Endothelial cell of umbilical vein (primary cell): Measurements from ENCODE around the gene DDX31. TPM values are rescaled to one million over a fixed set of nuclear protein-coding genes. Genes with fewer than 3 reads are reported as not detected.

Source experiments
- BruUV-seq: library from RNA; stranded (reverse); fragments of 400-500 nt; replicated peaks from 2 replicates; lab custom pipeline; 2021; lab: Mats Ljungman, UMichigan
- CTCF ChIA-PET: fragments of 300-600, 350-600 bp; sonication (Branson Sonifier 250); formaldehyde crosslinking; loops from one replicate; lab custom pipeline; 2021; ENCODE audit warnings: antibody characterized with exemption, inconsistent platforms; lab: Charles Lee
- POLR2A ChIA-PET: fragments of 300-600, 350-600 bp; sonication (Branson Sonifier 250); formaldehyde crosslinking; loops from one replicate; lab custom pipeline; 2021; ENCODE audit warnings: antibody characterized with exemption, inconsistent platforms; lab: Charles Lee
- DNase-seq: peaks from one replicate; pipeline ENCODE4 v3.0.0-alpha.2; 2011; ENCODE audit warnings: low read depth, low spot score
- FAIRE-seq: peaks from 2 replicates; lab custom pipeline; 2011; peaks lifted over from hg19 to GRCh38; lab: Jason Lieb, UNC
- H2AFZ ChIP-seq: 2 replicates; pipeline ENCODE4 v1.6.0; 2012; ENCODE audit warnings: low read depth, low read length, control low read depth, inconsistent platforms
- H3K27ac ChIP-seq: 2 replicates; pipeline ENCODE4 v1.5.1; 2011; ENCODE audit warnings: low read depth, mild to moderate bottlenecking, control low read depth, low read length, moderate library complexity; ENCODE audit not compliant: insufficient read depth
- H3K27me3 ChIP-seq, 2 experiments: 2 replicates each; pipeline versions ENCODE4 v1.6.0 to v1.6.1; 2011; ENCODE audit warnings: low read length in 2 of 2, mixed read lengths in 1 of 2; ENCODE audit not compliant: control insufficient read depth in 2 of 2, insufficient read depth in 2 of 2
- H3K36me3 ChIP-seq, 2 experiments: 2 replicates in 1 of 2; 3 replicates in 1 of 2; pipeline ENCODE4 v1.5.1; 2011; ENCODE audit warnings: low read length in 2 of 2, mild to moderate bottlenecking in 1 of 2, moderate library complexity in 1 of 2; ENCODE audit not compliant: control insufficient read depth in 2 of 2, insufficient read depth in 2 of 2; ENCODE audit errors: extremely low read depth in 1 of 2
- H3K4me1 ChIP-seq: 3 replicates; pipeline ENCODE4 v1.5.1; 2011; ENCODE audit warnings: mild to moderate bottlenecking, low read length; ENCODE audit not compliant: control insufficient read depth, insufficient read depth; ENCODE audit errors: extremely low read depth
- H3K4me2 ChIP-seq: 2 replicates; pipeline ENCODE4 v1.6.1; 2011; ENCODE audit warnings: low read length, control low read depth, mixed read lengths; ENCODE audit not compliant: insufficient read depth
- H3K4me3 ChIP-seq, 3 experiments: fragments of 200-600 bp in 1 of 3; sonication (generic), shearing (Covaris generic) in 1 of 3; replicated peaks in 1 of 3; 2 replicates each; pipeline ENCODE4 v1.5.1; 2011 to 2016; ENCODE audit warnings: control low read depth in 3 of 3, low read length in 3 of 3, mild to moderate bottlenecking in 2 of 3, inconsistent platforms in 1 of 3, low read depth in 1 of 3, moderate library complexity in 1 of 3; ENCODE audit not compliant: insufficient read depth in 1 of 3
- H3K79me2 ChIP-seq: 2 replicates; pipeline ENCODE4 v1.6.0; 2012; ENCODE audit warnings: low read length, inconsistent platforms; ENCODE audit not compliant: control insufficient read depth, insufficient read depth
- H3K9ac ChIP-seq: replicated peaks from 2 replicates; pipeline ENCODE3; 2011; ENCODE audit warnings: low read length, control low read depth; ENCODE audit not compliant: insufficient read depth; ENCODE audit errors: extremely low read depth
- H3K9me1 ChIP-seq: replicated peaks from 3 replicates; pipeline ENCODE4 v1.6.0; 2011; ENCODE audit warnings: mild to moderate bottlenecking, low read length; ENCODE audit not compliant: control insufficient read depth, insufficient read depth; ENCODE audit errors: extremely low read depth
- H3K9me3 ChIP-seq: replicated peaks from 2 replicates; pipeline ENCODE4 v1.5.1; 2012; ENCODE audit warnings: low read length, inconsistent platforms; ENCODE audit not compliant: control insufficient read depth, insufficient read depth
- H4K20me1 ChIP-seq: replicated peaks from 2 replicates; pipeline ENCODE3; 2011; ENCODE audit warnings: mild to moderate bottlenecking, low read length; ENCODE audit not compliant: control insufficient read depth, insufficient read depth; ENCODE audit errors: extremely low read depth
- EZH2 ChIP-seq: IDR thresholded peaks from 2 replicates; pipeline ENCODE4 v1.6.1; 2012; ENCODE audit warnings: borderline replicate concordance, low read depth, mild to moderate bottlenecking, moderate library complexity, low read length, inconsistent platforms; ENCODE audit not compliant: severe bottlenecking
- GATA2 ChIP-seq: IDR thresholded peaks from 2 replicates; pipeline ENCODE4 v1.7.0; 2011; ENCODE audit warnings: low read depth, mild to moderate bottlenecking, moderate library complexity, mixed read lengths, low read length; ENCODE audit not compliant: insufficient read length, insufficient read depth
- JUN ChIP-seq: IDR thresholded peaks from 2 replicates; pipeline ENCODE4 v1.6.1; 2011; ENCODE audit warnings: borderline replicate concordance, low read depth; ENCODE audit not compliant: insufficient read length, insufficient read depth
- dilution Hi-C: fragments of 300-500 bp; cut with MboI; formaldehyde crosslinking; loops from one replicate; pipeline ENCODE4 v1.15.0; 2019; ENCODE audit warnings: low sequenced_read_pairs; ENCODE audit not compliant: extremely low pct_ligation_motif_present
- intact Hi-C: fragments of 100-400 bp; cut with micrococcal nuclease; formaldehyde crosslinking; loops from one replicate; pipeline ENCODE4 v1.10.0; 2022
- polyA plus RNA-seq, 4 experiments: library from polyadenylated mRNA; depleted of rRNA in 3 of 4; stranded (reverse) in 3 of 4; unstranded in 1 of 4; fragments of >200 nt; gene quantifications; 2 replicates each; pipeline versions ENCODE4 v1.2.1 to v1.2.3, GENCODE V29; 2011 to 2012; ENCODE audit warnings: missing spikeins in 1 of 4
- total RNA-seq: library from RNA; stranded (reverse); gene quantifications from 2 replicates; pipeline ENCODE4 v1.2.3, GENCODE V29; 2021

The DDX31 gene
- total and polyA plus RNA-seq, 2 donors (not counting 3 experiments of a cell fraction or from before 2014, with no cell fraction given), result 8.0 to 16.3 TPM

GRCh38 chr9:132586830-132587591 lies 82.8 kb downstream of the DDX31 start:
- Histone ChIP-seq H3K4me1 (peaks cover 11% of the 10 kb centered on the region), H3K4me3 (no peak overlapping the region), H3K27ac (no peak overlapping the region), H3K4me2 (no peak overlapping the region), H3K27me3 (peaks cover 87 to 96% of the 10 kb centered on the region in 2 experiments), H2AFZ (no peak overlapping the region), H3K79me2 (no peaks in the 10 kb centered on the region), H3K9me1 (no peaks in the 10 kb centered on the region), H3K9ac (no peak overlapping the region), H3K36me3 (no peaks in the 10 kb centered on the region), H3K9me3 (no peaks in the 10 kb centered on the region), H4K20me1 (no peaks in the 10 kb centered on the region)
- no peak for TF ChIP-seq GATA2
- TF ChIP-seq EZH2, result peak; percentile 92
- FAIRE-seq, result no peak
- DNase-seq, result no peak
- intact Hi-C loops (no loop called here), dilution Hi-C loops (no loop called here)
- ChIA-PET POLR2A (no interaction called here), CTCF (interaction anchor here (1.3 kb wide), 1 partner anchor 15 kb away, joined by 3 read pairs; no protein-coding TSS in a partner anchor)
- BruUV-seq, result no TSS peak

DNA sequence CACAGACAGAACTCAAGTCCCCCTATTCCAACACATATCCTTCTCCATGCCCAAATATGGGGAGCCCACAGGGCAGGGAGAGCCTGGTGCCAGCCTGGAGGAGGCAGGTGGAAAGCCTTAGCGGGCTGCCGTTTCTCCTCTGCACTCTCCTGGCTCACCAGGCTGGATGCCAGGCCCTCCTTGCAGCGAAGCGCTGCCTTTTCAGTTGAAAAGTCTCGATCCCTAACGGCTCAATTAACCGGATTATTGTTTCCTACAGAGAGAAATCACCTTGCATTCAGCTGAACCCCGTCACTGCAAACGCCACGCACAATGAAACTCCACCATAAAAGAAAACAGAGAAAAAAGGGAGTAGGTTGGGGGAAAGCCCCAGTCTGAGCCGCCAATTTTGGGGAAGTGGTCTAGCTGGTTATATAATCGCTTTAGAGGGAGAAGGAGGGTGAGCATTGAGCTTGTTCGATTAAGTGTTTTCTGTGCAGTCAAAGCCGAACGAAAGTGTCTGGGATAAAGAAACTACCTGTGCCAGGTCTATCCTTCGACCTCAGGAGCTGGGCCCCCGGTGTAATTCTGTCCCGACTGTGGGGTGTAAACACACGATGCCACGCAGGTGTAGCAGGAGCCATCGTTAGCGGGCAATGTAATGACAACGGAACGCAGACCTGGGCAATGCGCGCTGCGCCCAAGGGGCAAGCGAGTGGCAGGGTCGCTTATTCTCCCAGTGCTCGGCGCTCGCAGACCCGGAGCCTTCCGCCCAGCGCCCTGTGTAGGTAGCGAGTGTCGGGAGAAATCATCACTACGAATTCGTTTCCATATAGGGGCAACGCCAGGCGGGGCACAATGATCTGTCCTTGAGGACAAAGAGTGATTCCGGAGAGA lies 83.6 kb downstream of the DDX31 start:
- CTCF ChIA-PET, result interaction anchor here (1.3 kb wide), 1 partner anchor 14 kb away, joined by 3 read pairs; no protein-coding TSS in a partner anchor

More for the DNA sequence above, 83.6 kb downstream of the DDX31 start:
- no peak overlapping the region for H3K9ac ChIP-seq
- intact Hi-C loops (no loop called here), dilution Hi-C loops (no loop called here)
- BruUV-seq, result no TSS peak
- H3K4me3 ChIP-seq, result no peak overlapping the region
- no peak for FAIRE-seq
- H4K20me1 ChIP-seq, result no peaks in the 10 kb centered on the region
- H3K27me3 ChIP-seq, result peaks cover 85 to 95% of the 10 kb centered on the region in 2 experiments
- no peak overlapping the region for H3K27ac ChIP-seq
- no peak for DNase-seq
- no peaks in the 10 kb centered on the region for H3K9me1 ChIP-seq
- POLR2A ChIA-PET, result no interaction called here
- peaks cover 11% of the 10 kb centered on the region for H3K4me1 ChIP-seq
- TF ChIP-seq JUN, result no peak
- peak; percentile 97 for TF ChIP-seq EZH2
- H3K4me2 ChIP-seq, result no peak overlapping the region
- H3K79me2 ChIP-seq, result no peaks in the 10 kb centered on the region
- no peaks in the 10 kb centered on the region for H3K36me3 ChIP-seq
- H2AFZ ChIP-seq, result no peak overlapping the region
- H3K9me3 ChIP-seq, result no peaks in the 10 kb centered on the region
